Activated CD4-positive, alpha-beta T cell treated with anti-CD3 and anti-CD28 coated beads, Interleukin-2, amount 10 ng/mL, durations not matched to agents 7 days and 5 days (primary cell): ENCODE measurements around the gene SPINT2. TPM values are rescaled to one million over a fixed set of nuclear protein-coding genes. Genes with fewer than 3 reads are reported as not detected.
"Not testable (repeated sequence)": the region's sequence is repeated elsewhere in the genome, so short reads cannot be mapped to it uniquely, and the experiment has no call there.

Experiments used
- CTCF ChIA-PET: fragments of 350-600 bp; sonication (Branson Sonifier 250); formaldehyde crosslinking; loops from one replicate; lab custom pipeline; 2021; ENCODE audit warnings: antibody characterized with exemption; lab: Charles Lee
- POLR2A ChIA-PET: fragments of 350-600 bp; sonication (Branson Sonifier 250); formaldehyde crosslinking; loops from one replicate; lab custom pipeline; 2021; ENCODE audit warnings: antibody characterized with exemption; lab: Charles Lee
- DNase-seq: peaks from one replicate; pipeline ENCODE4 v3.0.0-alpha.2; 2020
- H3K27ac Mint-ChIP-seq: one replicate; pipeline ENCODE4 v1.8.0; 2021; ENCODE audit warnings: mild to moderate bottlenecking, moderate library complexity, mixed read lengths
- H3K27me3 Mint-ChIP-seq: one replicate; pipeline ENCODE4 v1.8.0; 2021; ENCODE audit warnings: mixed read lengths
- H3K36me3 Mint-ChIP-seq: one replicate; pipeline ENCODE4 v1.8.0; 2021; ENCODE audit warnings: low read depth, mixed read lengths
- H3K4me1 Mint-ChIP-seq: one replicate; pipeline ENCODE4 v1.8.0; 2021; ENCODE audit warnings: mixed read lengths
- H3K4me3 Mint-ChIP-seq: one replicate; pipeline ENCODE4 v1.8.0; 2021; ENCODE audit warnings: mild to moderate bottlenecking, moderate library complexity, mixed read lengths
- H3K9me3 Mint-ChIP-seq: one replicate; pipeline ENCODE4 v1.8.0; 2021; ENCODE audit warnings: mixed read lengths
- total RNA-seq, 2 experiments: library from RNA; stranded (reverse); gene quantifications; one replicate each; pipeline ENCODE4 v1.2.3, GENCODE V29; 2021

The SPINT2 gene
- total RNA-seq, 2 experiments from 2014 or later = 8.9 to 9.3 TPM

- Mint-ChIP-seq H3K36me3 (no peaks in the 10 kb centered on the region), H3K27me3 (peaks cover 58% of the 10 kb centered on the region), H3K4me1 (peaks cover 21% of the 10 kb centered on the region), H3K4me3 (no peak overlapping the region), H3K9me3 (no peaks in the 10 kb centered on the region), H3K27ac (no peak overlapping the region)
- no peak for DNase-seq
- CTCF ChIA-PET = no interaction called here
- POLR2A ChIA-PET = interaction anchor here (0.5 kb wide), 1 partner anchor 111 kb away, joined by 6 read pairs; no protein-coding TSS in a partner anchor
These were observed 36.4 kb upstream of the SPINT2 start for GRCh38 chr19:38228005-38228377.

- peak overlapping the region; percentile 41 for H3K4me3 Mint-ChIP-seq
- no peak overlapping the region for H3K27ac Mint-ChIP-seq
- POLR2A ChIA-PET = interaction anchor here (0.5 kb wide), 1 partner anchor 111 kb away, joined by 6 read pairs; no protein-coding TSS in a partner anchor
- H3K27me3 Mint-ChIP-seq = peaks cover 50% of the 10 kb centered on the region
- CTCF ChIA-PET = interaction anchor here (0.6 kb wide), 1 partner anchor 583 kb away, joined by 5 read pairs; no protein-coding TSS in a partner anchor
- peaks cover 16% of the 10 kb centered on the region for H3K4me1 Mint-ChIP-seq
- no peak for DNase-seq
- no peaks in the 10 kb centered on the region for H3K9me3 Mint-ChIP-seq
- no peaks in the 10 kb centered on the region for H3K36me3 Mint-ChIP-seq
These were observed 35.6 kb upstream of the SPINT2 start for GRCh38 chr19:38228491-38229439.

- Mint-ChIP-seq H3K27me3 (peaks cover 44% of the 10 kb centered on the region), H3K27ac (no peak overlapping the region), H3K4me3 (peak overlapping the region; percentile 32), H3K4me1 (peaks cover 16% of the 10 kb centered on the region), H3K9me3 (no peaks in the 10 kb centered on the region), H3K36me3 (no peaks in the 10 kb centered on the region)
- CTCF ChIA-PET = interaction anchor here (0.6 to 1.9 kb wide), 4 partner anchors 14 to 582 kb away, joined by 3 to 7 read pairs (median 6); no protein-coding TSS in a partner anchor
- peak; percentile 67 for DNase-seq
- POLR2A ChIA-PET = no interaction called here
These were observed 34.7 kb upstream of the SPINT2 start for GRCh38 chr19:38229585-38230073.

- Mint-ChIP-seq H3K4me1 (peaks cover 15% of the 10 kb centered on the region), H3K27me3 (peaks cover 42% of the 10 kb centered on the region)
- DNase-seq, H3K27ac Mint-ChIP-seq, H3K36me3 Mint-ChIP-seq, H3K9me3 Mint-ChIP-seq, H3K4me3 Mint-ChIP-seq: not testable (repeated sequence)
- POLR2A ChIA-PET = interaction anchor here (0.6 kb wide), 1 partner anchor 144 kb away, joined by 3 read pairs; the partner anchor contains the start of gene PSMD8
- CTCF ChIA-PET = interaction anchor here (1.0 to 2.0 kb wide), 4 partner anchors 12 to 328 kb away, joined by 3 to 7 read pairs (median 6); no protein-coding TSS in a partner anchor
These were observed 33.8 kb upstream of the SPINT2 start for GRCh38 chr19:38230506-38231133.

GRCh38 chr19:38231918-38232317, 32.5 kb upstream of the SPINT2 start:
- H3K4me3 Mint-ChIP-seq = no peak overlapping the region
- H3K27ac Mint-ChIP-seq = no peak overlapping the region
- CTCF ChIA-PET = interaction anchor here (2.0 kb wide), 1 partner anchor 11 kb away, joined by 6 read pairs; no protein-coding TSS in a partner anchor
- DNase-seq = no peak
- no peaks in the 10 kb centered on the region for H3K9me3 Mint-ChIP-seq
- peaks cover 13% of the 10 kb centered on the region for H3K4me1 Mint-ChIP-seq
- POLR2A ChIA-PET = no interaction called here
- no peaks in the 10 kb centered on the region for H3K36me3 Mint-ChIP-seq
- H3K27me3 Mint-ChIP-seq = peaks cover 37% of the 10 kb centered on the region

- DNase-seq = peak; percentile 80
- Mint-ChIP-seq H3K27ac (no peak overlapping the region), H3K4me1 (peaks cover 9% of the 10 kb centered on the region), H3K9me3 (no peaks in the 10 kb centered on the region), H3K27me3 (peaks cover 25% of the 10 kb centered on the region), H3K4me3 (no peak overlapping the region), H3K36me3 (no peaks in the 10 kb centered on the region)
- POLR2A ChIA-PET = no interaction called here
- CTCF ChIA-PET = interaction anchor here (0.7 to 2.2 kb wide), 7 partner anchors 8 to 756 kb away, joined by 3 to 10 read pairs (median 5); partner anchors contain the start of genes CATSPERG, GGN, KCNK6 and PSMD8
These were observed 30.6 kb upstream of the SPINT2 start for GRCh38 chr19:38233740-38234251.

GRCh38 chr19:38234615-38235014, 29.8 kb upstream of the SPINT2 start:
- Mint-ChIP-seq H3K4me3 (no peak overlapping the region), H3K36me3 (no peaks in the 10 kb centered on the region), H3K4me1 (peaks cover 7% of the 10 kb centered on the region), H3K27ac (no peak overlapping the region), H3K9me3 (no peaks in the 10 kb centered on the region), H3K27me3 (peaks cover 22% of the 10 kb centered on the region)
- ChIA-PET POLR2A (no interaction called here), CTCF (interaction anchor here (0.7 to 2.2 kb wide), 7 partner anchors 9 to 755 kb away, joined by 3 to 10 read pairs (median 5); partner anchors contain the start of genes CATSPERG, GGN and KCNK6)
- no peak for DNase-seq

GRCh38 chr19:38239816-38240215, 24.6 kb upstream of the SPINT2 start:
- H3K36me3 Mint-ChIP-seq = no peaks in the 10 kb centered on the region
- no peak overlapping the region for H3K4me3 Mint-ChIP-seq
- peaks cover 5% of the 10 kb centered on the region for H3K27me3 Mint-ChIP-seq
- H3K27ac Mint-ChIP-seq = no peak overlapping the region
- no peaks in the 10 kb centered on the region for H3K9me3 Mint-ChIP-seq
- ChIA-PET POLR2A (no interaction called here), CTCF (no interaction called here)
- DNase-seq = no peak
- H3K4me1 Mint-ChIP-seq = peaks cover 8% of the 10 kb centered on the region

GRCh38 chr19:38243279-38243673, 21.1 kb upstream of the SPINT2 start:
- Mint-ChIP-seq H3K36me3 (no peaks in the 10 kb centered on the region), H3K4me3 (peak overlapping the region; percentile 44), H3K4me1 (peaks cover 9% of the 10 kb centered on the region), H3K27ac (peak overlapping the region; percentile 41), H3K27me3 (peaks cover 2% of the 10 kb centered on the region), H3K9me3 (no peaks in the 10 kb centered on the region)
- CTCF ChIA-PET = interaction anchor here (0.6 to 2.1 kb wide), 9 partner anchors 12 to 131 kb away, joined by 3 to 9 read pairs (median 5); partner anchors contain the start of genes CATSPERG, PPP1R14A and PSMD8
- DNase-seq = no peak
- POLR2A ChIA-PET = no interaction called here

- CTCF ChIA-PET = interaction anchor here (1.0 to 1.3 kb wide), 3 partner anchors 9 to 344 kb away, joined by 3 to 4 read pairs (median 4); partner anchors contain the start of gene PSMD8
- POLR2A ChIA-PET = no interaction called here
- DNase-seq = no peak
- Mint-ChIP-seq H3K27me3 (no peaks in the 10 kb centered on the region), H3K4me1 (peaks cover 9% of the 10 kb centered on the region), H3K9me3 (no peaks in the 10 kb centered on the region), H3K4me3 (no peak overlapping the region), H3K36me3 (no peaks in the 10 kb centered on the region), H3K27ac (no peak overlapping the region)
These were observed 18.4 kb upstream of the SPINT2 start for GRCh38 chr19:38245826-38246498.

GRCh38 chr19:38247126-38247525, 17.2 kb upstream of the SPINT2 start:
- H3K4me3 Mint-ChIP-seq = no peak overlapping the region
- CTCF ChIA-PET = interaction anchor here (0.6 to 1.3 kb wide), 2 partner anchors 10 to 21 kb away, joined by 3 to 4 read pairs; no protein-coding TSS in a partner anchor
- no peaks in the 10 kb centered on the region for H3K36me3 Mint-ChIP-seq

More at GRCh38 chr19:38247126-38247525, 17.2 kb upstream of the SPINT2 start:
- Mint-ChIP-seq H3K9me3 (no peaks in the 10 kb centered on the region), H3K27me3 (no peaks in the 10 kb centered on the region), H3K27ac (no peak overlapping the region), H3K4me1 (peaks cover 14% of the 10 kb centered on the region)
- POLR2A ChIA-PET = no interaction called here
- no peak for DNase-seq
